Measurements from ENCODE around the gene VPS54. TPM values are rescaled to one million over a fixed set of nuclear protein-coding genes. Genes with fewer than 3 reads are reported as not detected.

VPS54 gene
- total RNA-seq, 1 experiment from 2014 or later, result 21.2 TPM

DNA sequence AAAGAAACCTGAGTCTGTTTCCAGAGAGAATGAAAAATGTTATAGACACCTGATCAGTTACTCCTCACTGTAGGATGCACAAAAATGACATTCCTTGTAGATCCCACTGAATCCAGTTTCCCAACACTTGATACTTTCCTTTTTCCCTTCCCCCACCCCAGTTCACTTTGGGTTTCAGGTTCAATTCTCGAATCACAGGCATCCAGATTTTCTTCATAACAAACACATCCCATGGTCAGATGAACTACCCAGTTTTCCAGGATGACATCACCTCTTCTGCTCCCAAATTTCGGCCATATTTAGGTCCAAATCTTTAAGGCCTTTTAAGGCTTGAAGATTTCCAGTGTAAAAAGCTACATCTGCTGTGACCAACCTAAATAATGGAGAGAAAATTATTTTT lies 126.1 kb downstream of the VPS54 start:
- POLR2A ChIA-PET, result no interaction called here
- DNase-seq (ENCODE audit: low read depth, low spot score) (no peak), ATAC-seq (no peak)
- CTCF ChIA-PET, result no interaction called here
- Histone ChIP-seq H3K9me3 (ENCODE audit: control insufficient read depth, insufficient read depth, low read depth, low read length) (no peaks in the 10 kb centered on the region), H3K4me3 (ENCODE audit: low read depth in 2 of 2, low read length in 2 of 2) (no peak overlapping the region), H3K27me3 (ENCODE audit: control insufficient read depth, insufficient read depth, low read length) (no peaks in the 10 kb centered on the region), H3K36me3 (ENCODE audit: control insufficient read depth, insufficient read depth, low read length) (peaks cover 44% of the 10 kb centered on the region), H3K4me1 (ENCODE audit: control insufficient read depth, insufficient read depth, low read length) (peaks cover 7% of the 10 kb centered on the region; the same call in 1 of the 2 replicates), H3K27ac (ENCODE audit: low read length) (no peak overlapping the region)
- BruUV-seq (replicated peaks), result no TSS peak
- no peak for TF ChIP-seq SIN3A (IDR thresholded peaks at IDR 0.05; ENCODE audit: borderline replicate concordance, insufficient read depth, low read depth, low read length)
- no peak for TF ChIP-seq POLR2AphosphoS5 (IDR thresholded peaks at IDR 0.05; ENCODE audit: low read depth, low read length)
- TF ChIP-seq TCF7L2 (IDR thresholded peaks at IDR 0.05; ENCODE audit: low read depth, low read length), result no peak
- TF ChIP-seq, protein P1, sequence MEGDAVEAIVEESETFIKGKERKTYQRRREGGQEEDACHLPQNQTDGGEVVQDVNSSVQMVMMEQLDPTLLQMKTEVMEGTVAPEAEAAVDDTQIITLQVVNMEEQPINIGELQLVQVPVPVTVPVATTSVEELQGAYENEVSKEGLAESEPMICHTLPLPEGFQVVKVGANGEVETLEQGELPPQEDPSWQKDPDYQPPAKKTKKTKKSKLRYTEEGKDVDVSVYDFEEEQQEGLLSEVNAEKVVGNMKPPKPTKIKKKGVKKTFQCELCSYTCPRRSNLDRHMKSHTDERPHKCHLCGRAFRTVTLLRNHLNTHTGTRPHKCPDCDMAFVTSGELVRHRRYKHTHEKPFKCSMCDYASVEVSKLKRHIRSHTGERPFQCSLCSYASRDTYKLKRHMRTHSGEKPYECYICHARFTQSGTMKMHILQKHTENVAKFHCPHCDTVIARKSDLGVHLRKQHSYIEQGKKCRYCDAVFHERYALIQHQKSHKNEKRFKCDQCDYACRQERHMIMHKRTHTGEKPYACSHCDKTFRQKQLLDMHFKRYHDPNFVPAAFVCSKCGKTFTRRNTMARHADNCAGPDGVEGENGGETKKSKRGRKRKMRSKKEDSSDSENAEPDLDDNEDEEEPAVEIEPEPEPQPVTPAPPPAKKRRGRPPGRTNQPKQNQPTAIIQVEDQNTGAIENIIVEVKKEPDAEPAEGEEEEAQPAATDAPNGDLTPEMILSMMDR (IDR thresholded peaks at IDR 0.05), result no peak
- TF ChIP-seq, protein P2, sequence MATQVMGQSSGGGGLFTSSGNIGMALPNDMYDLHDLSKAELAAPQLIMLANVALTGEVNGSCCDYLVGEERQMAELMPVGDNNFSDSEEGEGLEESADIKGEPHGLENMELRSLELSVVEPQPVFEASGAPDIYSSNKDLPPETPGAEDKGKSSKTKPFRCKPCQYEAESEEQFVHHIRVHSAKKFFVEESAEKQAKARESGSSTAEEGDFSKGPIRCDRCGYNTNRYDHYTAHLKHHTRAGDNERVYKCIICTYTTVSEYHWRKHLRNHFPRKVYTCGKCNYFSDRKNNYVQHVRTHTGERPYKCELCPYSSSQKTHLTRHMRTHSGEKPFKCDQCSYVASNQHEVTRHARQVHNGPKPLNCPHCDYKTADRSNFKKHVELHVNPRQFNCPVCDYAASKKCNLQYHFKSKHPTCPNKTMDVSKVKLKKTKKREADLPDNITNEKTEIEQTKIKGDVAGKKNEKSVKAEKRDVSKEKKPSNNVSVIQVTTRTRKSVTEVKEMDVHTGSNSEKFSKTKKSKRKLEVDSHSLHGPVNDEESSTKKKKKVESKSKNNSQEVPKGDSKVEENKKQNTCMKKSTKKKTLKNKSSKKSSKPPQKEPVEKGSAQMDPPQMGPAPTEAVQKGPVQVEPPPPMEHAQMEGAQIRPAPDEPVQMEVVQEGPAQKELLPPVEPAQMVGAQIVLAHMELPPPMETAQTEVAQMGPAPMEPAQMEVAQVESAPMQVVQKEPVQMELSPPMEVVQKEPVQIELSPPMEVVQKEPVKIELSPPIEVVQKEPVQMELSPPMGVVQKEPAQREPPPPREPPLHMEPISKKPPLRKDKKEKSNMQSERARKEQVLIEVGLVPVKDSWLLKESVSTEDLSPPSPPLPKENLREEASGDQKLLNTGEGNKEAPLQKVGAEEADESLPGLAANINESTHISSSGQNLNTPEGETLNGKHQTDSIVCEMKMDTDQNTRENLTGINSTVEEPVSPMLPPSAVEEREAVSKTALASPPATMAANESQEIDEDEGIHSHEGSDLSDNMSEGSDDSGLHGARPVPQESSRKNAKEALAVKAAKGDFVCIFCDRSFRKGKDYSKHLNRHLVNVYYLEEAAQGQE (IDR thresholded peaks at IDR 0.05; ENCODE audit: insufficient read depth in 1 of 2, low read depth in 2 of 2, low read length in 1 of 2), result no peak
- intact Hi-C loops (cut with micrococcal nuclease; ENCODE audit: unreplicated experiment), result no loop called here
- in situ Hi-C loops (cut with HindIII; ENCODE audit: low pct_unique_long_range_greater_than_20kb, low sequenced_read_pairs), result no loop called here

DNA sequence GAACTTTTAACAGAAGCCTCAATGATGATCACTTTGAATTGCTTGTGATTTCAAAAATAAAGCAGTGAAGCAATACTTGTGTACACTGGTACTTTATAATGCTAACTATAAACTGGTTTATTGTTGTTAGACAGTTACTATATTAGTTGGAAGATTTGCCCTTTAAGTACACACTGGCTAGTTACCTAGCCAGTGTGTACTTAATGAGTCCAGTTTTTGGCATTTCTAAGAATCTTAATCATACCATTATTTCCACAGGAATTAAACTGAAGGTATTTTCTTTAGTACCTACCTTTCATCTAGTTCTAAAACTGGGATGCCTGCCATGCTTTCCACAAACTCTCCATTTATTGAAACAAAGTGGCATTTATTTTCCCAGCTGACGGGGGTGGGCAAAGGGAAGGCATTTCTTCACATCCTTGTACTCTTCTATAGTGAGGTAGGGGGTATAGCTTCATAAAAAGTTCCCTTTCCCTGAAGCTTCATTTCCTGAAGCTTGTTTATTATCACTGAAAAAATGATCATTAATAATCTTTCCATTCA lies 127.7 kb downstream of the VPS54 start:
- BruUV-seq (replicated peaks), result no TSS peak
- no peak overlapping the region for H3K27ac ChIP-seq (ENCODE audit: low read length)
- no peaks in the 10 kb centered on the region for H3K27me3 ChIP-seq (ENCODE audit: control insufficient read depth, insufficient read depth, low read length)
- in situ Hi-C loops (cut with HindIII; ENCODE audit: low pct_unique_long_range_greater_than_20kb, low sequenced_read_pairs), result no loop called here
- H3K4me3 ChIP-seq (ENCODE audit: low read depth in 2 of 2, low read length in 2 of 2), result no peak overlapping the region
- TF ChIP-seq SIN3A (IDR thresholded peaks at IDR 0.05; ENCODE audit: borderline replicate concordance, insufficient read depth, low read depth, low read length), result no peak
- peaks cover 38% of the 10 kb centered on the region for H3K36me3 ChIP-seq (ENCODE audit: control insufficient read depth, insufficient read depth, low read length)
- H3K9me3 ChIP-seq (ENCODE audit: control insufficient read depth, insufficient read depth, low read depth, low read length), result no peaks in the 10 kb centered on the region
- intact Hi-C loops (cut with micrococcal nuclease; ENCODE audit: unreplicated experiment), result no loop called here
- ChIA-PET CTCF (no interaction called here), POLR2A (no interaction called here)
- DNase-seq (ENCODE audit: low read depth, low spot score), result no peak
- H3K4me1 ChIP-seq (ENCODE audit: control insufficient read depth, insufficient read depth, low read length), result peaks cover 7% of the 10 kb centered on the region; the same call in 1 of the 2 replicates
- no peak for ATAC-seq

DNA sequence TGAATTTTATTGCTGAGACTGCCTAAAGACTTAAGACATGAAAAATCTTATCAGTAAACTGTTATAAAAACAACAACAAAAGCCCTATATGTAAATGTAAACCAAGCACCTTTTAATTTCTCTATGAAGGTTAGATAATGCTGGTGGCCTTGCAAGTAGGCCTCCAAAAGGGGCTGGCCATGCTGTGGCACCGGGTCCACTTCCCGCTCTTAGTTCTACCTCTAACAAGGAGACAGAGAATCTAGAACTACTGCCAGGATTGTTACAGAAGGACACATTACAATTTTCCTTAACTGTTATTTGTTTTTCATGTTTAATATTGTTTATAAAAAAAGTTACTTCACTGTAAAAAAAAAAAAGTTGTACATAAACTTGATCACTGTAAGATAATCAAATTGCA lies 128.6 kb downstream of the VPS54 start:
- H3K27ac ChIP-seq (ENCODE audit: low read length), result no peak overlapping the region
- H3K9me3 ChIP-seq (ENCODE audit: control insufficient read depth, insufficient read depth, low read depth, low read length), result no peaks in the 10 kb centered on the region
- H3K27me3 ChIP-seq (ENCODE audit: control insufficient read depth, insufficient read depth, low read length), result no peaks in the 10 kb centered on the region
- intact Hi-C loops (cut with micrococcal nuclease; ENCODE audit: unreplicated experiment) (no loop called here), in situ Hi-C loops (cut with HindIII; ENCODE audit: low pct_unique_long_range_greater_than_20kb, low sequenced_read_pairs) (no loop called here)
- peaks cover 7% of the 10 kb centered on the region; the same call in 1 of the 2 replicates for H3K4me1 ChIP-seq (ENCODE audit: control insufficient read depth, insufficient read depth, low read length)
- BruUV-seq (replicated peaks), result no TSS peak
- TF ChIP-seq POLR2AphosphoS5 (IDR thresholded peaks at IDR 0.05; ENCODE audit: low read depth, low read length) (no peak), TCF7L2 (IDR thresholded peaks at IDR 0.05; ENCODE audit: low read depth, low read length) (no peak), SIN3A (IDR thresholded peaks at IDR 0.05; ENCODE audit: borderline replicate concordance, insufficient read depth, low read depth, low read length) (no peak)
- TF ChIP-seq, protein P1 (IDR thresholded peaks at IDR 0.05), result no peak
- TF ChIP-seq, protein P2 (IDR thresholded peaks at IDR 0.05; ENCODE audit: insufficient read depth in 1 of 2, low read depth in 2 of 2, low read length in 1 of 2), result no peak
- no peak for ATAC-seq
- H3K36me3 ChIP-seq (ENCODE audit: control insufficient read depth, insufficient read depth, low read length), result peaks cover 38% of the 10 kb centered on the region
- no peak for DNase-seq (ENCODE audit: low read depth, low spot score)
- CTCF ChIA-PET, result no interaction called here
- no peak overlapping the region for H3K4me3 ChIP-seq (ENCODE audit: low read depth in 2 of 2, low read length in 2 of 2)
- POLR2A ChIA-PET, result no interaction called here
